ENCODE results near the gene CREB3L1.

CREB3L1 gene

GRCh38 chr11:46348566-46349401 lies 71.3 kb downstream of the CREB3L1 start:
- DNase-seq = peak in 2 of 4 experiments; percentile 40 to 42

- no peak for DNase-seq
These were observed 73.2 kb downstream of the CREB3L1 start for GRCh38 chr11:46350695-46351094.

GRCh38 chr11:46351148-46351547 lies 73.7 kb downstream of the CREB3L1 start:
- DNase-seq = no peak

- no peak for DNase-seq
These were observed 74.1 kb downstream of the CREB3L1 start for GRCh38 chr11:46351606-46352005.

GRCh38 chr11:46352063-46352841 lies 74.8 kb downstream of the CREB3L1 start:
- DNase-seq = peak; percentile 44 to 57 (median 52)

GRCh38 chr11:46353698-46354097 lies 76.2 kb downstream of the CREB3L1 start:
- no peak for DNase-seq

- DNase-seq = no peak
These were observed 79.5 kb downstream of the CREB3L1 start for GRCh38 chr11:46356924-46357482.

GRCh38 chr11:46357483-46357936 lies 80.0 kb downstream of the CREB3L1 start:
- no peak for DNase-seq

DNA sequence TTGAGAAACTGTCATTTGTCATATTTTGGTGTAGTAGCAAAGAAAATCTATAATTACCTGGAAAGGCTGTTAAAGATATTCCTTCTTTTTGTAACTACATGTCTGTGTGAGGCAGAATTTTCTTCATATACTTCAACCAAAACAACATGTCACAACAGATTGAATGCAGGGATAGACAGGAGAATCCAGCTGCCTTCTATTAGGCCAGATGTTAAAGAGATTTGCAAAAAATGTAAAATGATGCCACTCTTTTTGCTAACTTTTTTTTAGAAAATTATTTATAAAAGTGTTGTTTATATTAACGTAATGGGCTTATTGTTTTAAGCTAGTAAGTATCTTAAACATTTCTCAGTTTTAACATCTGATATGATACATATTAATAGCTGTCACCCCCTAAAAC lies 82.5 kb downstream of the CREB3L1 start:
- no peak for DNase-seq

- no peak for DNase-seq
These were observed 83.4 kb downstream of the CREB3L1 start for GRCh38 chr11:46360878-46361277.

GRCh38 chr11:46361283-46362155 lies 84.1 kb downstream of the CREB3L1 start:
- DNase-seq = peak in 2 of 4 experiments; percentile 40 to 46

DNA sequence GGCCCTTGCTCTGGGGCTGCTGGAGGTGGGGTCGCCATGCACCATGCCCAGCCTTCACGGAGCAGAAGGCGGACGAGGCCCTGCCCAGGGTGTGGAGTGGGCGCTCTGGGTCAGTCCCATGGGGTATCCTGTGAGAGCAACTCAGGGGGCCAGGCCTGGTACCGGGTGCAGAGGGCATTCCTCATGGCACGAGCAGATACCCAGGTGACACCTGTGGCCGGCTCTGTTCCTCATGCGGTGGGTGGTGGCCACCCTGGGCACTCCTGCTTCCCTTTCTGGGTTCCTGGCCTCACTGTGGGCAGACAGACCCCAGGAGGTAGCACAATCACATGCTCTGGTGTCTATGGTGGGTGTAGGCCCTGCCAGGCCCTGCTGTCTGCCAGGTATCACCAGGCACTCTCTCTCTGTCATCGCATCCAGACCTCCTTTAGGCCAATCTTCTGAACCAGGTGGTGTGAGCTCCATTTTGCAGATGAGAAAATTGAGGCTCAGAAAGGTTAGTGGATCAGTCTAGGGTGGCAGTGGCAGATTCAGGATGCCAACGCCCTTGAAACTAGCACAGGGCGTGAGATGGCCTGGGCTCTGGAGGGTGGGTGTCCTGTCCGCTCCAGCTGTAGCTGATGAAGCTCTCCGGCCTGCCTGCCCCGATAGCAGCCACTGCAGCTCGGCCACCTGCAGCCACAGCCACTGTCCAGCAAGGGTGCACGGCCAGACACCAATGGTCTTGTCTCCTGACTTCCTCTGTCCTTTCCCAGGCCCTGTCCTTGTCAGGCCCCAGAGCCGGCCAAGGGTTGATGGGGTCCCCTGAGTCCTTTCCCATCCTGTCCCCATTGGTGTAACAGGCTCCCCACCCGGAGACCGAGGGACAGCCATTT lies 84.9 kb downstream of the CREB3L1 start:
- no peak for DNase-seq

- DNase-seq = no peak
These were observed 85.6 kb downstream of the CREB3L1 start for GRCh38 chr11:46363031-46363407.

GRCh38 chr11:46363455-46364005 lies 86.1 kb downstream of the CREB3L1 start:
- DNase-seq = no peak

- DNase-seq = no peak
These were observed 86.6 kb downstream of the CREB3L1 start for GRCh38 chr11:46364056-46364455.

GRCh38 chr11:46364791-46365190 lies 87.3 kb downstream of the CREB3L1 start:
- DNase-seq = no peak

DNA sequence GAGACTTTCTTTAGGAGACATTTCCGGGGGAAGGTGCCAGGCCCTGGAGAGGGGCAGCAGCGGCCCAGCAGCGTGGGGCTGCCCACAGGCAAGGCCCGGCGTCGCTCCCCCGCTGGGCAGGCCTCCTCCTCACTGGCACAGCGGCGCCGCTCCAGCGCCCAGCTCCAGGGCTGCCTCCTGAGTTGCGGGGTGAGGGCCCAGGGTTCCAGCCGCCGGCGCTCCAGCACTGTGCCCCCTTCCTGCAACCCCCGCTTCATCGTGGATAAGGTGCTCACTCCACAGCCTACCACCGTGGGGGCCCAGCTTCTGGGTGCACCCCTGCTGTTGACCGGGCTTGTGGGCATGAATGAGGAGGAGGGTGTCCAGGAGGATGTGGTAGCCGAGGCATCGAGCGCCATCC lies 88.8 kb downstream of the CREB3L1 start:
- DNase-seq = no peak

- DNase-seq = no peak
These were observed 89.2 kb downstream of the CREB3L1 start for GRCh38 chr11:46366661-46367161.

DNA sequence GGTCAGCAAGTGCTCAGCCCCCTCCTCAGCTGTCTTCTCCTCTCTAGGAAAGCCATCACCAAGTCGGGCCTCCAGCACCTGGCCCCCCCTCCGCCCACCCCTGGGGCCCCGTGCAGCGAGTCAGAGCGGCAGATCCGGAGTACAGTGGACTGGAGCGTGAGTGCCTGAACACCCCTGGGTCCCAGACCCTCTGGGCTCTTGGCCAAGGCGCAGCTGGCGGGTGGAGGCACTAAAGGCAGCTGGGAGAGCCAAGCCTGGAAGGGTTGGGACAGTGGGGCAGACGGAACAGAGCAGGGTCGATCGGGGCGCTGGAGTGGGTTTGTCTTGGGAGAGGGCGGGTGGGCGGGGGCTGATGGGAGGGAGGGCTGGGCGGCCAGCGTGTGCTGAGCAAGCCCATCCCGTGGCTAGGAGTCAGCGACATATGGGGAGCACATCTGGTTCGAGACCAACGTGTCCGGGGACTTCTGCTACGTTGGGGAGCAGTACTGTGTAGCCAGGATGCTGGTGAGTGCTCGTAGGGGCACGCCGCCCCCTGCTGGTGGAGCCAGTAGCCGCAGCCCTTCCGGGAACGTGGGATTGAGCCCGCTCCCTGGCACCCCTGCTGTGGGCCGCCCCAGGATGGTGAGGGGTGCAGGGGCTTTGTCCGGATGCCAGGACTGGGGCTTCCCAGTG lies 89.9 kb downstream of the CREB3L1 start:
- DNase-seq = peak; percentile 42 to 62 (median 52)

GRCh38 chr11:46367916-46368267 lies 90.4 kb downstream of the CREB3L1 start:
- no peak for DNase-seq
